Heart left ventricle (tissue), 13 donors: ENCODE measurements around the gene DYDC2.

ENCODE experiments used
- POLR2A ChIP-seq, 2 donors: fragments of 450-650 bp; IDR thresholded peaks; one replicate each; pipeline ENCODE4 v1.6.1; 2017; ENCODE audit warnings: antibody characterized with exemption in 2 of 2, mild to moderate bottlenecking in 2 of 2, moderate library complexity in 2 of 2
- TF ChIP-seq, protein P1 (sequence below), 12 donors: fragments of 200-600 bp; sonication (generic) in 4 of 12; IDR thresholded peaks; one replicate each; pipeline versions ENCODE4 v1.5.0 to v1.8.0; 2018 to 2022; ENCODE audit warnings: antibody characterized with exemption in 12 of 12, mild to moderate bottlenecking in 5 of 12
- donor health status: ischemic (EF 13 %, LVEDD 7.1; RV severe dilation, severe dysfunction).
- donor health status: DM: no; HTN: yes; CAD: no.
- donor health status: DM: no; HTN: no; CAD: no.
- donor health status: ischemic (EF 25% LVEDD 6.9; RV normal size, moderate dysfunction).
- donor health status: ischemic (EF 25% LVEDD 5.7; RV mildly dilated, moderate dysfunction).
- donor health status: ischemic (EF 35%, LVEDD 5.7; RV mildly dilated, moderate dysfunction).
- donor health status: nonischemic (EF 11% LVEDD 7.7; RV severe dilation, severe dysfunction).
- donor health status: DM: yes; HTN: yes; CAD: no.
- donor health status: PGD.
- donor health status: ischemic (EF 29% LVEDD 5.4; RV normal size, mild dysfunction).
- donor health status: nonischemic (EF 23%, LVEDD 6.1; RV moderate dilation, normal function).

DNA sequence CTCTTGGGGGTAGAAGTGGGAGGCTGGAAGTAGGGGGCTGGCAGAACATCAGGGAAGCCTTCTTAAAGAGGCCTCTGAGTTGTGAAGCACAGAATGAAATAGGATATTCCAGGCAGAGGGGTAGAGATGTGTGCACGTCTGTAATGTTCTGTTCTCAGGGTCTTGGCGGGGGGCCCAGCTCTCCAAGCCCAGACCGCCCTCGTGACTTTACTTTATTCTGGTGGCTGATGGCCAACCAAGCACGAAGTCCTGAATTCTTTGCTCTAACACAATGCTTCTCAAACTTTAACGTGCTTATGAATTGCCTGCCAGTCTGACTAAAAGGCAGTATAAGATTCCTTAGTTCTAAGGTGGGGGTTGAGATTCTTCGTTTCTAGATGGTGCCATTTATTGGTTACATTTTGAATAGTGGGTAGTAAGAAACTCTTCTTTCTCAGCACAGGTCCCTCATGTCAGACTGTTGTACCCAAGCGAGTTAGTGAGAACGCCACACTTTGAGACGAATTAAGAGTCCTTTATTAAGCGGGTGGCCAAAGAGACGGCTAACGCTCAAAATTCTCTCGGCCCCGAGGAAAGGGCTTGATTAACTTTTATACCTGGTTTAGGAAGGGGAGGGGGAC lies 60.0 kb downstream of the DYDC2 start:
- TF ChIP-seq, protein P1, sequence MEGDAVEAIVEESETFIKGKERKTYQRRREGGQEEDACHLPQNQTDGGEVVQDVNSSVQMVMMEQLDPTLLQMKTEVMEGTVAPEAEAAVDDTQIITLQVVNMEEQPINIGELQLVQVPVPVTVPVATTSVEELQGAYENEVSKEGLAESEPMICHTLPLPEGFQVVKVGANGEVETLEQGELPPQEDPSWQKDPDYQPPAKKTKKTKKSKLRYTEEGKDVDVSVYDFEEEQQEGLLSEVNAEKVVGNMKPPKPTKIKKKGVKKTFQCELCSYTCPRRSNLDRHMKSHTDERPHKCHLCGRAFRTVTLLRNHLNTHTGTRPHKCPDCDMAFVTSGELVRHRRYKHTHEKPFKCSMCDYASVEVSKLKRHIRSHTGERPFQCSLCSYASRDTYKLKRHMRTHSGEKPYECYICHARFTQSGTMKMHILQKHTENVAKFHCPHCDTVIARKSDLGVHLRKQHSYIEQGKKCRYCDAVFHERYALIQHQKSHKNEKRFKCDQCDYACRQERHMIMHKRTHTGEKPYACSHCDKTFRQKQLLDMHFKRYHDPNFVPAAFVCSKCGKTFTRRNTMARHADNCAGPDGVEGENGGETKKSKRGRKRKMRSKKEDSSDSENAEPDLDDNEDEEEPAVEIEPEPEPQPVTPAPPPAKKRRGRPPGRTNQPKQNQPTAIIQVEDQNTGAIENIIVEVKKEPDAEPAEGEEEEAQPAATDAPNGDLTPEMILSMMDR (IDR thresholded peaks at IDR 0.05): no peak
- TF ChIP-seq POLR2A (IDR thresholded peaks at IDR 0.05): no peak
